Neural crest cell (in vitro differentiated cells): ENCODE measurements around the gene LHB. TPM values are rescaled to one million over a fixed set of nuclear protein-coding genes. Genes with fewer than 3 reads are reported as not detected.

Experiments used
- DNase-seq: peaks from one replicate; pipeline ENCODE4 v3.0.0; 2021; ENCODE audit warnings: low read depth, mixed read lengths, low spot score
- H3K27ac Mint-ChIP-seq: one replicate; pipeline ENCODE4 v1.8.0; 2021; ENCODE audit warnings: mild to moderate bottlenecking, mixed read lengths; ENCODE audit not compliant: unreplicated experiment
- H3K27me3 Mint-ChIP-seq: 2 replicates; pipeline ENCODE4 v1.8.0; 2021; ENCODE audit warnings: low read depth, mild to moderate bottlenecking, mixed read lengths
- H3K36me3 Mint-ChIP-seq: 2 replicates; pipeline ENCODE4 v1.8.0; 2021; ENCODE audit warnings: low read depth, mild to moderate bottlenecking, mixed read lengths
- H3K4me1 Mint-ChIP-seq: 2 replicates; pipeline ENCODE4 v1.8.0; 2021; ENCODE audit warnings: mixed read lengths
- H3K4me3 Mint-ChIP-seq: one replicate; pipeline ENCODE4 v1.8.0; 2021; ENCODE audit warnings: mild to moderate bottlenecking, mixed read lengths
- H3K9me3 Mint-ChIP-seq: 2 replicates; pipeline ENCODE4 v1.8.0; 2021; ENCODE audit warnings: mixed read lengths
- total RNA-seq: library from RNA; stranded (reverse); gene quantifications from 2 replicates; pipeline ENCODE4 v1.2.1, GENCODE V29; 2021
- TF ChIP-seq, protein P1 (sequence below): fragments of 200-600 bp; sonication (generic); conservative IDR thresholded peaks from 2 replicates; pipeline ENCODE4 v1.5.0; 2021; ENCODE audit warnings: antibody characterized with exemption, mild to moderate bottlenecking

Gene LHB
- total RNA-seq, 1 donor from 2014 or later, result not detected

DNA sequence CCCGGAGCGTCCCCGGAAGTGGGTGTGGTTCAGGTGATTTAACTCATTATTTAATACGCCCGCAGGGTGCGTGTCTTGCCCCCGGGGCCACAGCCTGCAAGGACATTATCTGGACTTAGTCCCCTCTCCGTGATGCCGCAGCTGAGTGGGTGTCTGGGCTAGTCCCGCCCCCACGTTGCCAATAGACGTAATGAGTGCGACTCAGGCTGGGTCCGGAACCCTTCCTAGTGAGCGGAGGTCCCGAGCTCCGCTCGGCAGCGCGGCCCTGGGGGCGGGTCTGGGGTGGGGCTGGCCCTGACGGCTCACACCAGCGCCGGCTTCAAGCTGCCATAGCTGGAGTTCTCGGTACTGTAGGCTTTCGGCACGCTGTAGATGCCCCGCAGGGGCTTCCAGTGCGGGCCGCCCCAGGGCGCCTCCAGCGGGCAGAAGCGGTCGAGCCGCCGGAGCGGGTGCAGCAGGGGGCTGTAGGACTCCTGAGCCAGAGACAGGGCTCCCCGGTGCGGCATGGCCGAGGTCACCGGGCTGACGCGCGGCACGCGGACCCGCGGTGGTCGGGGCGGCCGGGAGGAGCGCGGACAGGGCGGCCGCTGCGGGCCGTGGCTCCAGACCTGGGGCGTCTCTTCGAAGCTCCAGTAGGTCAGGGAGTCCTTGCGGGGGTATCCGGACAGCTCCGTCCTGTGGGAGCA is 918 bp upstream of the LHB start:
- peak; percentile 49 for DNase-seq
- H3K4me1 Mint-ChIP-seq, result peaks cover 11% of the 10 kb centered on the region
- H3K27me3 Mint-ChIP-seq, result peaks cover 60% of the 10 kb centered on the region
- H3K9me3 Mint-ChIP-seq, result no peaks in the 10 kb centered on the region
- H3K27ac Mint-ChIP-seq, result no peak overlapping the region
- H3K4me3 Mint-ChIP-seq, result no peak overlapping the region
- H3K36me3 Mint-ChIP-seq, result peaks cover 7% of the 10 kb centered on the region
- TF ChIP-seq, protein P1, sequence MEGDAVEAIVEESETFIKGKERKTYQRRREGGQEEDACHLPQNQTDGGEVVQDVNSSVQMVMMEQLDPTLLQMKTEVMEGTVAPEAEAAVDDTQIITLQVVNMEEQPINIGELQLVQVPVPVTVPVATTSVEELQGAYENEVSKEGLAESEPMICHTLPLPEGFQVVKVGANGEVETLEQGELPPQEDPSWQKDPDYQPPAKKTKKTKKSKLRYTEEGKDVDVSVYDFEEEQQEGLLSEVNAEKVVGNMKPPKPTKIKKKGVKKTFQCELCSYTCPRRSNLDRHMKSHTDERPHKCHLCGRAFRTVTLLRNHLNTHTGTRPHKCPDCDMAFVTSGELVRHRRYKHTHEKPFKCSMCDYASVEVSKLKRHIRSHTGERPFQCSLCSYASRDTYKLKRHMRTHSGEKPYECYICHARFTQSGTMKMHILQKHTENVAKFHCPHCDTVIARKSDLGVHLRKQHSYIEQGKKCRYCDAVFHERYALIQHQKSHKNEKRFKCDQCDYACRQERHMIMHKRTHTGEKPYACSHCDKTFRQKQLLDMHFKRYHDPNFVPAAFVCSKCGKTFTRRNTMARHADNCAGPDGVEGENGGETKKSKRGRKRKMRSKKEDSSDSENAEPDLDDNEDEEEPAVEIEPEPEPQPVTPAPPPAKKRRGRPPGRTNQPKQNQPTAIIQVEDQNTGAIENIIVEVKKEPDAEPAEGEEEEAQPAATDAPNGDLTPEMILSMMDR, result peak; percentile 62

DNA sequence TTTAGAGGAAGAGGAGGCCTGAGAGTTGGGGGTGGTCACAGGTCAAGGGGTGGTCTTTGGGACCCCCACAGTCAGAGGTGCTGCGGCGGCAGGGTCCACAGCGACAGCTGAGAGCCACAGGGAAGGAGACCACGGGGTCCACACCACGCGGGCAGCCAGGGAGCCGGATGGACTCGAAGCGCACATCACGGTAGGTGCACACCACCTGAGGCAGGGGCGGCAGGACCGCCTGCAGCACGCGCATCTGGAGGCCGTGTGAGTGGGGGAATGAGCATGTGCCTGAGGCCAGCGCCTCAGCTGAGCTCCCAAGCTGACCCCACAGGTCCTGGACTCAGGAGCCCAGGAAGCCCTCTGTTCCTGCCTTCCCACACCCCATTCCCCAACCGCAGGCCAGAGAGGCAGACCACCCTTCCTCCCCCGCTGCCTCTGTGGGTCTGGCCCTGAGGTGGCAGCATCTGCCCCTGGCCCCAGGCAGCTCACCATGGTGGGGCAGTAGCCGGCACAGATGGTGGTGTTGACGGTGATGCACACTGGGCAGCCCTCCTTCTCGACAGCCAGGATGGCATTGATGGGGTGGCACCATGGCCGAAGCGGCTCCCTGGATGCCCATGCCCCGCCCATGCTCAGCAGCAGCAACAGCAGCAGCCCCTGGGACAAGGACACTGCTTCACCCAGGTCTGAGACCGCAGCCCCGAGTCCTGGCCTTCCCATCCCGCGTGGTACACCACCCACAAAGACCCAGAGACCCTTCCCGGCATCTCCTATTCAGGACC is 638 bp downstream of the LHB start:
- TF ChIP-seq, protein P1, result no peak
- DNase-seq, result no peak
- H3K9me3 Mint-ChIP-seq, result no peaks in the 10 kb centered on the region
- H3K4me1 Mint-ChIP-seq, result peaks cover 9% of the 10 kb centered on the region
- H3K36me3 Mint-ChIP-seq, result peaks cover 7% of the 10 kb centered on the region
- no peak overlapping the region for H3K4me3 Mint-ChIP-seq
- H3K27me3 Mint-ChIP-seq, result peaks cover 47% of the 10 kb centered on the region
- H3K27ac Mint-ChIP-seq, result no peak overlapping the region

DNA sequence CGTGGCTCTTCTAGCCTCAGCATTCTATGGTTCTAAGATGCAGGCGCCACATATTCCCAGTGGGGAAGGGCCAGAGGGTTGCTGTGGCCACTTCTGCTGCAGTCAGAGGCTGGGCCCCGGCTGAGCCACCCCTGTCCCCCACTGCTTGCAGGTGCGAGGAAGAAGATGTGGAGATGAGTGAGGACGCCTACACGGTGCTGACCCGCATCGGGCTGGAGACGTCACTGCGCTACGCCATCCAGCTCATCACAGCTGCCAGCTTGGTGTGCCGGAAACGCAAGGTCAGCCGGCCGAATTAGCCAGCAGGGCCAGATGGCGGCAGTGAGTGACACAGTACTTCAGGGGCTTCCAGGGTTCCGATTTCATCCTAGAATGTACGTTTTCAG is 2.0 kb downstream of the LHB start:
- DNase-seq, result no peak
- no peak overlapping the region for H3K27ac Mint-ChIP-seq
- H3K27me3 Mint-ChIP-seq, result peaks cover 33% of the 10 kb centered on the region
- peaks cover 10% of the 10 kb centered on the region for H3K36me3 Mint-ChIP-seq
- peaks cover 4% of the 10 kb centered on the region for H3K4me1 Mint-ChIP-seq
- TF ChIP-seq, protein P1, result no peak
- H3K9me3 Mint-ChIP-seq, result no peaks in the 10 kb centered on the region
- no peak overlapping the region for H3K4me3 Mint-ChIP-seq

DNA sequence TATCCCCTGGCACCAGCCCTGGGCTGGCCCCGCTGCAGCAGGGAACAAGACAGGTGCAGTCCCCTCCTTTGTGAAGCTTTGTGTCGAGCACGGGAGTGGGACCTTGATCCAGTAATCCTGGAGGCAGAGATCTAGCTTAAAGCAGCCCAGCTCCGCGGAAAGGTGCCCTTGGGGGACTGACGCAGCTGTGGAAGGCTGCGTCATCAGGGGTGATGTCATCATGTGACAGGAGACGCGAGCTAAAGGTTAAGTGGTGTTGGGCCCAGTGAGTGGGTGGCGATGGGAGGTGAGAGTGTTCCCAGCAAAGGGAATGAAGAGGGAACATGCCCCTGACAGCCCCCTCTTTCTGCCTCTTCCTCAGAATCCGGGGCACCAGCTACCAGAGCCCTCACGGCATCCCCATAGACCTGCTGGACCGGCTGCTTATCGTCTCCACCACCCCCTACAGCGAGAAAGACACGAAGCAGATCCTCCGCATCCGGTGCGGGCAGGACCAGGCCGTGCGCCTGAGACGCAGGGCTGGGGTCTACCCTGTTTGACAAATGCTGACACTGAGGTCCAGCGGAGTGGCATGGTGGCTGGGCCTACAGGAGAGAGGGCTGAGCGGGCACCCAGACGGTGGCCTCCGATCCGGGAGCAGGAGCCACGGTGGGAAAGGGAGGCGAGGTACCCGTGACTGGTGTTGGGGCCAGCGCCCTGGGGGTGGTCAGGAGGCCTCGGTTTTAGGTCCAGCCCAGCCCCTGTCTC is 2.6 kb downstream of the LHB start:
- TF ChIP-seq, protein P1, result no peak
- Mint-ChIP-seq H3K27me3 (peaks cover 27% of the 10 kb centered on the region), H3K4me1 (peaks cover 4% of the 10 kb centered on the region), H3K27ac (peak overlapping the region; percentile 20), H3K36me3 (peaks cover 10% of the 10 kb centered on the region), H3K4me3 (no peak overlapping the region), H3K9me3 (no peaks in the 10 kb centered on the region)
- no peak for DNase-seq

DNA sequence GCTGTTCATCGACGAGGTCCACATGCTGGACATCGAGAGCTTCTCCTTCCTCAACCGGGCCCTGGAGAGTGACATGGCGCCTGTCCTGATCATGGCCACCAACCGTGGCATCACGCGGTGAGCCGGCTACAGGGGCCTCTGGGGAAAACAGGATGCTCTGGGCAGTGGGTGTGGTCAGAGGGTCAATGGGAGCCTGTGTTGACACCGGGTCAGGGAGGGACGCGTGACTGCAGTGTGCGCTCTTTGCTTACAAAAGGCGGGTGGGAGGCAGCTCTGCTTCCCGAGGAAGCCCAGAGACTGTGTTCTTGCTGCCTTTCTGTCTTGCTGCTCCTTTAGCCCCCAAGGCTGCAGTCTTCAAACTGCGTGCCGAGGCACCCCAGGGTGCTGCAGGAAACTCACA is 5.7 kb downstream of the LHB start:
- no peak for DNase-seq

More for the DNA sequence above, 5.7 kb downstream of the LHB start:
- Mint-ChIP-seq H3K4me1 (no peaks in the 10 kb centered on the region), H3K27ac (no peak overlapping the region), H3K9me3 (no peaks in the 10 kb centered on the region), H3K4me3 (no peak overlapping the region), H3K36me3 (peaks cover 10% of the 10 kb centered on the region), H3K27me3 (peaks cover 3% of the 10 kb centered on the region)
- TF ChIP-seq, protein P1, result no peak
